Keratinocyte (primary cell): ENCODE data around the gene PAIP1. TPM values are rescaled to one million over a fixed set of nuclear protein-coding genes. Genes with fewer than 3 reads are reported as not detected.

Experiments
- DNase-seq: peaks from one replicate; pipeline ENCODE4 v3.0.0-alpha.2; 2011; ENCODE audit warnings: low read depth, missing footprints, low spot score
- FAIRE-seq: peaks from 2 replicates; lab custom pipeline; 2011; peaks lifted over from hg19 to GRCh38; lab: Jason Lieb, UNC
- H2AFZ ChIP-seq: 2 replicates; pipeline ENCODE4 v1.6.0; 2012; ENCODE audit warnings: low read length, control low read depth, inconsistent platforms; ENCODE audit not compliant: control insufficient read depth
- H3K27ac ChIP-seq: 2 replicates; pipeline ENCODE4 v1.5.1; 2011; ENCODE audit warnings: low read length; ENCODE audit not compliant: control insufficient read depth, insufficient read depth
- H3K27me3 ChIP-seq: 3 replicates; pipeline ENCODE4 v1.6.0; 2011; ENCODE audit warnings: low read length; ENCODE audit not compliant: control insufficient read depth, insufficient read depth; ENCODE audit errors: extremely low read depth
- H3K36me3 ChIP-seq, 2 experiments: 2 replicates in 1 of 2; 3 replicates in 1 of 2; pipeline ENCODE4 v1.5.1; 2011; ENCODE audit warnings: low read length in 2 of 2, mild to moderate bottlenecking in 1 of 2; ENCODE audit not compliant: control insufficient read depth in 2 of 2, insufficient read depth in 2 of 2; ENCODE audit errors: extremely low read depth in 1 of 2
- H3K4me1 ChIP-seq: 3 replicates; pipeline ENCODE4 v1.5.1; 2011; ENCODE audit warnings: low read length; ENCODE audit not compliant: control insufficient read depth, insufficient read depth; ENCODE audit errors: extremely low read depth
- H3K4me2 ChIP-seq: 3 replicates; pipeline ENCODE4 v1.6.0; 2011; ENCODE audit warnings: low read depth, low read length; ENCODE audit not compliant: control insufficient read depth, insufficient read depth; ENCODE audit errors: extremely low read depth
- H3K4me3 ChIP-seq, 3 experiments: fragments of 200-600 bp in 1 of 3; sonication (generic) in 1 of 3; 2 replicates in 2 of 3; 3 replicates in 1 of 3; pipeline ENCODE4 v1.5.1; 2011 to 2016; ENCODE audit warnings: low read length in 3 of 3, mild to moderate bottlenecking in 3 of 3, control low read depth in 2 of 3, inconsistent platforms in 1 of 3, low read depth in 1 of 3, mixed read lengths in 1 of 3, mixed run types in 1 of 3, moderate library complexity in 1 of 3; ENCODE audit not compliant: control insufficient read depth in 2 of 3, insufficient read depth in 2 of 3; ENCODE audit errors: extremely low read depth in 1 of 3
- H3K79me2 ChIP-seq: 2 replicates; pipeline ENCODE4 v1.6.0; 2012; ENCODE audit warnings: low read length; ENCODE audit not compliant: control insufficient read depth, insufficient read depth
- H3K9ac ChIP-seq: 3 replicates; pipeline ENCODE4 v1.6.0; 2011; ENCODE audit warnings: low read length; ENCODE audit not compliant: control insufficient read depth, insufficient read depth; ENCODE audit errors: extremely low read depth
- H3K9me1 ChIP-seq: 3 replicates; pipeline ENCODE4 v1.6.0; 2011; ENCODE audit warnings: low read length; ENCODE audit not compliant: control insufficient read depth, insufficient read depth; ENCODE audit errors: extremely low read depth
- H3K9me3 ChIP-seq: 2 replicates; pipeline ENCODE4 v1.5.1; 2012; ENCODE audit warnings: low read depth, low read length; ENCODE audit not compliant: control insufficient read depth
- H4K20me1 ChIP-seq: 3 replicates; pipeline ENCODE4 v1.6.0; 2011; ENCODE audit warnings: low read length; ENCODE audit not compliant: control insufficient read depth, insufficient read depth; ENCODE audit errors: extremely low read depth
- CTCF ChIP-seq, 3 experiments: IDR thresholded peaks in 1 of 3; conservative IDR thresholded peaks in 1 of 3; optimal IDR thresholded peaks in 1 of 3; 2 replicates in 2 of 3; 3 replicates in 1 of 3; pipeline versions ENCODE3 to v1.5.1; 2011; ENCODE audit warnings: low read length in 3 of 3, mild to moderate bottlenecking in 3 of 3, moderate library complexity in 2 of 3, control low read depth in 1 of 3, inconsistent platforms in 1 of 3; ENCODE audit not compliant: insufficient read depth in 2 of 3; ENCODE audit errors: extremely low read depth in 1 of 3
- EZH2 ChIP-seq: IDR thresholded peaks from one replicate; pipeline ENCODE4 v1.6.1; 2012; ENCODE audit warnings: inconsistent platforms, mild to moderate bottlenecking, low read length, moderate library complexity
- dilution Hi-C: fragments of 300-500 bp; cut with MboI; formaldehyde crosslinking; loops from one replicate; pipeline ENCODE4 v1.7.0; 2020; ENCODE audit warnings: low sequenced_read_pairs; ENCODE audit not compliant: extremely low pct_ligation_motif_present
- polyA plus RNA-seq, 5 experiments: library from polyadenylated mRNA; depleted of rRNA in 3 of 5; stranded (reverse) in 3 of 5; stranded (forward) in 1 of 5; unstranded in 1 of 5; fragments of >200 nt; gene quantifications; 1 replicate in 1 of 5; 2 replicates in 3 of 5; 3 replicates in 1 of 5; pipeline versions ENCODE4 v1.2.1 to v1.2.3, GENCODE V29; 2011 to 2012; ENCODE audit warnings: missing spikeins in 2 of 5, low read depth in 1 of 5, low replicate concordance in 1 of 5

Gene PAIP1
- polyA plus RNA-seq, 1 donor (not counting 4 experiments of a cell fraction or from before 2014, with no cell fraction given): 115 TPM

DNA sequence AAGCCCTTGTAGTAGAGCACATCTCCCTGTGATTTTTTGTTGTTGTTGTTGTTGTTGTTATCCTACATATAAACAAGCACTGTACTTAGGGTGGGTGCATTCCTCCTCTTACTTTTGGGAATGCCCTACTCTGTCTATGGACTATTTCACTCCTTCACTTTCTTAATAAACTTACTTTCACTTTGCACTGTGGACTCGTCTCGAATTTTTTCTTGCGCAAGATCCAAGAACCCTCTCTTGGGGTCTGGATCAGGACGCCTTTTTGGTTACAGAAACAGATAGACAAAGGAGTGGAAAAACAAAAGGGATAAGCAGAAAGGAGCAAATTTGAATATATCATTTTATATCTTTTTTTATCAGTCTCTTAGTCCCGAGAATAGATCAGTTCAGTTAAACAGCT, 14.4 kb upstream of the PAIP1 start:
- TF ChIP-seq EZH2 (no peak), CTCF (optimal IDR thresholded peaks at IDR 0.05 in 1 of 3, IDR thresholded peaks at IDR 0.05 in 1 of 3, conservative IDR thresholded peaks at IDR 0.05 in 1 of 3; ENCODE audit: extremely low read depth in 1 of 3, insufficient read depth in 2 of 3, low read length in 3 of 3) (no peak)
- DNase-seq: no peak
- no peaks in the 10 kb centered on the region for H3K36me3 ChIP-seq
- H2AFZ ChIP-seq: no peak overlapping the region
- H3K79me2 ChIP-seq: no peaks in the 10 kb centered on the region
- H3K4me1 ChIP-seq: no peaks in the 10 kb centered on the region
- no peaks in the 10 kb centered on the region for H4K20me1 ChIP-seq
- no peak overlapping the region for H3K9ac ChIP-seq
- H3K27ac ChIP-seq: no peak overlapping the region
- no peaks in the 10 kb centered on the region for H3K27me3 ChIP-seq
- FAIRE-seq: no peak
- H3K4me3 ChIP-seq: no peak overlapping the region
- dilution Hi-C loops: no loop called here
- H3K9me1 ChIP-seq: no peaks in the 10 kb centered on the region
- peak overlapping the region; percentile 25 for H3K4me2 ChIP-seq
- no peaks in the 10 kb centered on the region for H3K9me3 ChIP-seq

GRCh38 chr5:43570450-43571158, 13.7 kb upstream of the PAIP1 start:
- dilution Hi-C loops: no loop called here
- Histone ChIP-seq H3K4me3 (no peak overlapping the region), H3K4me2 (no peak overlapping the region), H3K27me3 (no peaks in the 10 kb centered on the region), H3K9ac (no peak overlapping the region), H4K20me1 (no peaks in the 10 kb centered on the region), H3K27ac (no peak overlapping the region), H3K9me3 (no peaks in the 10 kb centered on the region), H2AFZ (no peak overlapping the region), H3K79me2 (no peaks in the 10 kb centered on the region), H3K9me1 (no peaks in the 10 kb centered on the region), H3K36me3 (no peaks in the 10 kb centered on the region), H3K4me1 (no peaks in the 10 kb centered on the region)
- DNase-seq: no peak
- TF ChIP-seq EZH2 (no peak), CTCF (optimal IDR thresholded peaks at IDR 0.05 in 1 of 3, IDR thresholded peaks at IDR 0.05 in 1 of 3, conservative IDR thresholded peaks at IDR 0.05 in 1 of 3; ENCODE audit: extremely low read depth in 1 of 3, insufficient read depth in 2 of 3, low read length in 3 of 3) (no peak)
- no peak for FAIRE-seq
